ENCODE measurements around the gene NDUFA13.
A peak's percentile ranks its signal among the peaks of the same experiment; 100 is the strongest.

Gene NDUFA13

GRCh38 chr19:19524053-19524452, 8.0 kb downstream of the NDUFA13 start:
- no peaks in the 10 kb centered on the region for H3K9me2 ChIP-seq (replicated peaks; ENCODE audit: insufficient read depth, low read length)
- peak overlapping the region; percentile 93 for H3K27ac ChIP-seq (ENCODE audit: low read depth, low read length)
- TF ChIP-seq CTCF (IDR thresholded peaks at IDR 0.05; ENCODE audit: insufficient read depth, low read length, poor library complexity, severe bottlenecking) (no peak), EZH2phosphoT487 (conservative IDR thresholded peaks at IDR 0.05; ENCODE audit: low read length) (no peak)
- no peak overlapping the region for H2AFZ ChIP-seq (ENCODE audit: low read depth, low read length, severe bottlenecking)
- peaks cover 40% of the 10 kb centered on the region for H3F3A ChIP-seq (ENCODE audit: insufficient read depth)
- no peaks in the 10 kb centered on the region for H3K9me3 ChIP-seq (ENCODE audit: insufficient read depth, low read length)
- no peaks in the 10 kb centered on the region for H4K20me1 ChIP-seq (ENCODE audit: low read depth, low read length)
- peak overlapping the region; percentile 72 for H3K4me2 ChIP-seq (ENCODE audit: low read depth, low read length, poor library complexity, severe bottlenecking)
- peaks cover 66% of the 10 kb centered on the region for H3K79me2 ChIP-seq (ENCODE audit: insufficient read depth, low read length)
- H3K4me3 ChIP-seq (ENCODE audit: insufficient read depth, low read length, poor library complexity, severe bottlenecking) = peak overlapping the region; percentile 19
- peak overlapping the region; percentile 54 for H3K9ac ChIP-seq (ENCODE audit: low read length)
- 0 out of 2 replicates have a peak, but pooled peaks cover 7% of the 10 kb centered on the region for H3K36me3 ChIP-seq (ENCODE audit: low read length)
- H3K27me3 ChIP-seq (ENCODE audit: low read length) = no peaks in the 10 kb centered on the region

GRCh38 chr19:19525611-19526380, 9.8 kb downstream of the NDUFA13 start:
- H3K9ac ChIP-seq (ENCODE audit: low read length) = peak overlapping the region; percentile 54
- no peaks in the 10 kb centered on the region for H3K9me3 ChIP-seq (ENCODE audit: insufficient read depth, low read length)
- H3K79me2 ChIP-seq (ENCODE audit: insufficient read depth, low read length) = peaks cover 49% of the 10 kb centered on the region
- H3K36me3 ChIP-seq (ENCODE audit: low read length) = no peaks in the 10 kb centered on the region
- no peak for TF ChIP-seq EZH2phosphoT487 (conservative IDR thresholded peaks at IDR 0.05; ENCODE audit: low read length)
- TF ChIP-seq CTCF (IDR thresholded peaks at IDR 0.05; ENCODE audit: insufficient read depth, low read length, poor library complexity, severe bottlenecking) = peak; percentile 18
- H3K4me3 ChIP-seq (ENCODE audit: insufficient read depth, low read length, poor library complexity, severe bottlenecking) = peak overlapping the region; percentile 4
- no peak overlapping the region for H2AFZ ChIP-seq (ENCODE audit: low read depth, low read length, severe bottlenecking)
- peaks cover 41% of the 10 kb centered on the region for H3F3A ChIP-seq (ENCODE audit: insufficient read depth)
- no peaks in the 10 kb centered on the region for H3K27me3 ChIP-seq (ENCODE audit: low read length)
- H3K27ac ChIP-seq (ENCODE audit: low read depth, low read length) = peak overlapping the region; percentile 93
- no peaks in the 10 kb centered on the region for H3K9me2 ChIP-seq (replicated peaks; ENCODE audit: insufficient read depth, low read length)
- H3K4me2 ChIP-seq (ENCODE audit: low read depth, low read length, poor library complexity, severe bottlenecking) = peak overlapping the region; percentile 72
- no peaks in the 10 kb centered on the region for H4K20me1 ChIP-seq (ENCODE audit: low read depth, low read length)

GRCh38 chr19:19526581-19527370, 10.8 kb downstream of the NDUFA13 start:
- Histone ChIP-seq H3K79me2 (ENCODE audit: insufficient read depth, low read length) (peaks cover 39% of the 10 kb centered on the region), H3K27ac (ENCODE audit: low read depth, low read length) (peak overlapping the region; percentile 93), H3F3A (ENCODE audit: insufficient read depth) (peaks cover 47% of the 10 kb centered on the region), H4K20me1 (ENCODE audit: low read depth, low read length) (no peaks in the 10 kb centered on the region), H3K9ac (ENCODE audit: low read length) (peak overlapping the region; percentile 54), H3K9me2 (replicated peaks; ENCODE audit: insufficient read depth, low read length) (no peaks in the 10 kb centered on the region), H2AFZ (ENCODE audit: low read depth, low read length, severe bottlenecking) (no peak overlapping the region), H3K9me3 (ENCODE audit: insufficient read depth, low read length) (no peaks in the 10 kb centered on the region), H3K27me3 (ENCODE audit: low read length) (no peaks in the 10 kb centered on the region), H3K36me3 (ENCODE audit: low read length) (no peaks in the 10 kb centered on the region), H3K4me3 (ENCODE audit: insufficient read depth, low read length, poor library complexity, severe bottlenecking) (peak overlapping the region; percentile 4), H3K4me2 (ENCODE audit: low read depth, low read length, poor library complexity, severe bottlenecking) (peak overlapping the region; percentile 72)
- no peak for TF ChIP-seq EZH2phosphoT487 (conservative IDR thresholded peaks at IDR 0.05; ENCODE audit: low read length)
- no peak for TF ChIP-seq CTCF (IDR thresholded peaks at IDR 0.05; ENCODE audit: insufficient read depth, low read length, poor library complexity, severe bottlenecking)
